Ovary (tissue), 9 donors: ENCODE results near the gene LYPD3. TPM values are rescaled to one million over a fixed set of nuclear protein-coding genes. Genes with fewer than 3 reads are reported as not detected.

Experiments used
- DNase-seq, 5 donors: peaks; one replicate each; pipeline ENCODE4 v3.0.0-alpha.2; 2019 to 2020
- H3K27ac ChIP-seq, 2 donors: fragments of 200-600 bp; one replicate each; pipeline versions ENCODE4 v1.5.1 to v1.8.0; 2019 to 2022
- H3K27me3 ChIP-seq: fragments of 200-600 bp; one replicate; pipeline ENCODE4 v1.8.0; 2022
- H3K36me3 ChIP-seq: fragments of 200-600 bp; sonication (generic); one replicate; pipeline ENCODE4 v1.5.1; 2019
- H3K4me1 ChIP-seq: one replicate; pipeline ENCODE4 v1.8.1; 2013; ENCODE audit warnings: mild to moderate bottlenecking, moderate library complexity; ENCODE audit not compliant: insufficient read depth
- H3K4me3 ChIP-seq: fragments of 200-600 bp; sonication (generic); one replicate; pipeline ENCODE4 v1.5.1; 2017
- H3K9me3 ChIP-seq, 2 donors: fragments of 200-600 bp in 1 of 2; sonication (generic) in 1 of 2; one replicate each; pipeline versions ENCODE4 v1.5.1 to v1.8.1; 2013 to 2019; ENCODE audit warnings: mild to moderate bottlenecking in 1 of 2, moderate library complexity in 1 of 2
- CTCF ChIP-seq, 3 donors: fragments of 450-650 bp in 2 of 3; fragments of 200-600 bp in 1 of 3; IDR thresholded peaks; one replicate each; pipeline versions ENCODE4 v1.5.1 to v1.8.0; 2016 to 2022; ENCODE audit warnings: antibody characterized with exemption in 3 of 3, mild to moderate bottlenecking in 1 of 3
- EP300 ChIP-seq: sonication (generic); formaldehyde crosslinking; IDR thresholded peaks from one replicate; pipeline ENCODE4 v1.6.1; 2017; ENCODE audit warnings: antibody characterized with exemption
- POLR2A ChIP-seq: fragments of 450-650 bp; IDR thresholded peaks from one replicate; pipeline ENCODE4 v1.6.1; 2017; ENCODE audit warnings: antibody characterized with exemption, mild to moderate bottlenecking, moderate library complexity
- WGBS, 3 donors: extraction: QIAGEN DNeasy Blood & Tissue Kit in 1 of 3; methylation state at CpG; one replicate each; pipeline versions ENCODE4 v1.1.5 to v1.1.7; 2013 to 2017; 5-methylcytosine and 5-hydroxymethylcytosine counted together
- intact Hi-C, 4 donors: fragments of 100-400 bp; cut with DNase I; formaldehyde crosslinking; loops; one replicate each; pipeline versions ENCODE4 v1.11.0 to v1.15.1; 2022 to 2023
- polyA plus RNA-seq, 2 donors: library from polyadenylated mRNA; stranded (reverse); fragments of 200-250 nt in 1 of 2; fragments of 350-450 nt in 1 of 2; fragmentation: Illumina TruSeq in 1 of 2; extraction: RNeasy Lipid Tissue Mini Kit (QIAGEN cat#74804) in 1 of 2; gene quantifications; one replicate each; pipeline ENCODE4 v1.2.3, GENCODE V29; 2013 to 2014
- total RNA-seq, 7 donors: library from RNA; depleted of rRNA in 2 of 7; stranded (reverse); fragments of >200 nt in 2 of 7; fragmentation: NEBNext Ultra II Directional in 3 of 7; extraction: Animal tissue kit (Norgen Biotek cat#: 25700) in 3 of 7; gene quantifications; one replicate each; pipeline versions ENCODE4 v1.1.0 to v1.2.4, GENCODE V29; 2016 to 2023
- donor health status: DM: no; HTN: no; CAD: no; lungs with moderate emphysema.
- donor health status: DM: no; HTN: no; CAD: no.
- donor health status: Bipolar disorder and iron deficiency.
- donor health status: DM: yes; HTN: yes; CAD: no.
- donor health status: DM: no; HTN: no; CAD: no.
- donor health status: DM: yes; HTN: yes; CAD: no.

LYPD3 gene
- total and polyA plus RNA-seq, 9 donors: 1.8 to 15.1 (median 4.0) TPM

- H3K4me3 ChIP-seq: no peak overlapping the region
- H3K27ac ChIP-seq: no peak overlapping the region
- H3K9me3 ChIP-seq: no peaks in the 10 kb centered on the region
- intact Hi-C loops: no loop called here
- DNase-seq: no peak
- peaks cover 3% of the 10 kb centered on the region for H3K4me1 ChIP-seq
- WGBS, 3 donors: 87 to 92% (median 90%) methylated on average over 6 of the region's 6 CpGs
- no peaks in the 10 kb centered on the region for H3K36me3 ChIP-seq
- no peaks in the 10 kb centered on the region for H3K27me3 ChIP-seq
- no peak for TF ChIP-seq CTCF (IDR thresholded peaks at IDR 0.05)
- no peak for TF ChIP-seq POLR2A
- no peak for TF ChIP-seq EP300
Measured at GRCh38 chr19:43433689-43434088, 31.7 kb downstream of the LYPD3 start.

- WGBS, 3 donors: 81 to 97% (median 88%) methylated on average over 2 of the region's 2 CpGs
- intact Hi-C loops: no loop called here
- DNase-seq: no peak
Measured at GRCh38 chr19:43433358-43433673, 32.1 kb downstream of the LYPD3 start.

GRCh38 chr19:43430976-43431375 lies 34.4 kb downstream of the LYPD3 start:
- no peaks in the 10 kb centered on the region for H3K4me1 ChIP-seq
- H3K36me3 ChIP-seq: no peaks in the 10 kb centered on the region
- no peaks in the 10 kb centered on the region for H3K27me3 ChIP-seq
- no peak overlapping the region for H3K27ac ChIP-seq
- no peak for DNase-seq
- intact Hi-C loops: no loop called here
- no peaks in the 10 kb centered on the region for H3K9me3 ChIP-seq
- TF ChIP-seq CTCF (IDR thresholded peaks at IDR 0.05): no peak
- no peak for TF ChIP-seq POLR2A
- no peak for TF ChIP-seq EP300
- WGBS, 3 donors: 84 to 90% (median 85%) methylated on average over 9 of the region's 9 CpGs
- no peak overlapping the region for H3K4me3 ChIP-seq

More at GRCh38 chr19:43433358-43433673, 32.1 kb downstream of the LYPD3 start:
- no peak overlapping the region for H3K4me3 ChIP-seq
- H3K4me1 ChIP-seq: no peaks in the 10 kb centered on the region
- H3K27me3 ChIP-seq: no peaks in the 10 kb centered on the region
- H3K9me3 ChIP-seq: no peaks in the 10 kb centered on the region
- H3K36me3 ChIP-seq: no peaks in the 10 kb centered on the region
- TF ChIP-seq POLR2A: no peak
- TF ChIP-seq CTCF (IDR thresholded peaks at IDR 0.05): no peak
- no peak for TF ChIP-seq EP300
- no peak overlapping the region for H3K27ac ChIP-seq

- H3K27ac ChIP-seq: no peak overlapping the region
- intact Hi-C loops: no loop called here
- H3K9me3 ChIP-seq: no peaks in the 10 kb centered on the region
- no peak for DNase-seq
- TF ChIP-seq EP300: no peak
- TF ChIP-seq CTCF (IDR thresholded peaks at IDR 0.05): no peak
- TF ChIP-seq POLR2A: no peak
- no peak overlapping the region for H3K4me3 ChIP-seq
- H3K27me3 ChIP-seq: no peaks in the 10 kb centered on the region
- no peaks in the 10 kb centered on the region for H3K36me3 ChIP-seq
- 49 to 72% (median 50%) methylated on average over 6 of the region's 6 CpGs for WGBS, 3 donors
- H3K4me1 ChIP-seq: no peaks in the 10 kb centered on the region
Measured at GRCh38 chr19:43430142-43430710, 35.2 kb downstream of the LYPD3 start.
